ENCODE data around the gene FAM131B. TPM values are rescaled to one million over a fixed set of nuclear protein-coding genes. Genes with fewer than 3 reads are reported as not detected.

The FAM131B gene
- polyA plus RNA-seq, 1 donor (not counting 4 experiments of a cell fraction or from before 2014, with no cell fraction given) = 0.21 TPM

DNA sequence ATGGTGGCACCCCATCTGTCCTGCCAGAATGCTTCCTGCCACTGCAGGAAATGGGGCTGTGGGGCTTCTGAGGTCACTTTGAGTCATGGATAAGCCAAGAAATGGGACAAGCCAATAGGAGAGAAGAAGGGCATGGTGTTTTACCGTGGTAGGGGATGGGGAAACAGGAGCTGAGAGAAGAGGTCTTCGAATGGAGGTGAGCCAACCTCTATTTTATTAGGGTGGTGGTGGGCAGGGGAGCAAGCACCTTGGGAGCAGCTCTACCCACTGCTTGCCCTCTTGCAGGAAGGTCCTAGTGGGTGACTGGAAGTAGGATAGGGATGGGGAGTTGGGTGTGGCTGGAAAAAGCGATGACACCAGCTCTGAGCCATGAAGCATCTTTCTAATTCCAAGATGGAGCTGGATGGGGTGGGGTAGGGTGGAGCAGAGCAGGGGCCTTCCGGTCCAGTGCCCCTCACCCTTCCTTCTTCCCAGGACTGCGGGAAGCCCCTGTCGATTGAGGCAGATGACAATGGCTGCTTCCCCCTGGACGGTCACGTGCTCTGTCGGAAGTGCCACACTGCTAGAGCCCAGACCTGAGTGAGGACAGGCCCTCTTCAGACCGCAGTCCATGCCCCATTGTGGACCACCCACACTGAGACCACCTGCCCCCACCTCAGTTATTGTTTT is 27.7 kb upstream of the FAM131B start:
- DNase-seq (ENCODE audit: low read depth, low spot score) (no peak), FAIRE-seq (no peak)
- peaks cover 5% of the 10 kb centered on the region for H3K4me1 ChIP-seq (ENCODE audit: control insufficient read depth, extremely low read depth, insufficient read depth, low read length)
- no peak overlapping the region for H2AFZ ChIP-seq (ENCODE audit: control insufficient read depth, low read length)
- no peaks in the 10 kb centered on the region for H3K9me1 ChIP-seq (ENCODE audit: control insufficient read depth, extremely low read depth, insufficient read depth, low read length)
- H3K9ac ChIP-seq (ENCODE audit: control insufficient read depth, extremely low read depth, insufficient read depth, low read length) = no peak overlapping the region
- dilution Hi-C loops (cut with MboI; ENCODE audit: extremely low pct_ligation_motif_present, low sequenced_read_pairs) = no loop called here
- peaks cover 19% of the 10 kb centered on the region for H3K79me2 ChIP-seq (ENCODE audit: control insufficient read depth, insufficient read depth, low read length)
- peaks cover 50 to 57% of the 10 kb centered on the region in 2 experiments for H3K36me3 ChIP-seq (ENCODE audit: control insufficient read depth in 2 of 2, extremely low read depth in 1 of 2, insufficient read depth in 2 of 2, low read length in 2 of 2)
- H3K9me3 ChIP-seq (ENCODE audit: control insufficient read depth, low read depth, low read length) = no peaks in the 10 kb centered on the region
- no peak overlapping the region for H3K4me3 ChIP-seq (ENCODE audit: control insufficient read depth in 2 of 3, extremely low read depth in 1 of 3, insufficient read depth in 2 of 3, low read depth in 1 of 3, low read length in 3 of 3)
- TF ChIP-seq EZH2 (IDR thresholded peaks at IDR 0.05; ENCODE audit: low read length) = no peak
- no peak for TF ChIP-seq CTCF (optimal IDR thresholded peaks at IDR 0.05 in 1 of 3, IDR thresholded peaks at IDR 0.05 in 1 of 3, conservative IDR thresholded peaks at IDR 0.05 in 1 of 3; ENCODE audit: extremely low read depth in 1 of 3, insufficient read depth in 2 of 3, low read length in 3 of 3)
- no peak overlapping the region for H3K4me2 ChIP-seq (ENCODE audit: control insufficient read depth, extremely low read depth, insufficient read depth, low read depth, low read length)
- no peak overlapping the region for H3K27ac ChIP-seq (ENCODE audit: control insufficient read depth, insufficient read depth, low read length)
- peaks cover 27% of the 10 kb centered on the region for H4K20me1 ChIP-seq (ENCODE audit: control insufficient read depth, extremely low read depth, insufficient read depth, low read length)
- H3K27me3 ChIP-seq (ENCODE audit: control insufficient read depth, extremely low read depth, insufficient read depth, low read length) = no peaks in the 10 kb centered on the region

DNA sequence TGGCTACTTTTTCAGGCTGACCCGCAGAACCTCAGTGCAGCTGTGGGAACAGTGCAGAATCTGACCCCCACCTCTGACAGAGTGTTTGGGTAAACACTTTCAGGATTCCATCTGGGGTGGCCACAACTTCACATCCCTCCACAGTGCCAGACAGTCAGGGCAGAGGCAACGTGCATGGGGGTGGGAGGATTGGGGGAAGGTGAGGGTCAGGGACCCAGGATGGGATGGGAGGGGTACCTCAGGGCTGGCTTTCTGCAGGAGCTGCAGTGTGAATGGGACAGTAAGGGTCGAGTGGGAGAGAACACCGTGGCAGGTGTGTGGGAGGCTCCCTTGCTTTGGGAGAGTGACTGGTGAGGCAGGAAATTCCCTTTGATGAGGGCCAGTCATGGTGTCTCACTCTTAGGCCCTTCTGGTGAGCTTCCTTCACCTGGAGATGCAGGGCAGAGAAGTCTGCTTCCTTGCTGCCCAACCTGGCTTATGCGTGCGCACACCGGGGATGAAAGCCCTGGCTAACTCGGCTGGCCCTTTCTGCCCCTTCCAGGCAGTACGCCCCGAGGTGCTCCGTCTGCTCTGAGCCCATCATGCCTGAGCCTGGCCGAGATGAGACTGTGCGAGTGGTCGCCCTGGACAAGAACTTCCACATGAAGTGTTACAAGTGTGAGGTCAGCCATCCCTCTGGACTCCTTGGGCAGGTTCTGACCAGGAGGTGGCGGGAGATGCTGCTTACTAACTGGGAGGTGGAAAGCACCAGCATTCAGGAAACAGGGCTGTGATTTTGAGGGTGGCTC is 27.0 kb upstream of the FAM131B start:
- Histone ChIP-seq H3K79me2 (ENCODE audit: control insufficient read depth, insufficient read depth, low read length) (peaks cover 26% of the 10 kb centered on the region), H2AFZ (ENCODE audit: control insufficient read depth, low read length) (no peak overlapping the region), H3K4me2 (ENCODE audit: control insufficient read depth, extremely low read depth, insufficient read depth, low read depth, low read length) (no peak overlapping the region), H3K9me3 (ENCODE audit: control insufficient read depth, low read depth, low read length) (no peaks in the 10 kb centered on the region), H3K27ac (ENCODE audit: control insufficient read depth, insufficient read depth, low read length) (no peak overlapping the region), H3K9ac (ENCODE audit: control insufficient read depth, extremely low read depth, insufficient read depth, low read length) (no peak overlapping the region), H3K4me3 (ENCODE audit: control insufficient read depth in 2 of 3, extremely low read depth in 1 of 3, insufficient read depth in 2 of 3, low read depth in 1 of 3, low read length in 3 of 3) (no peak overlapping the region), H3K9me1 (ENCODE audit: control insufficient read depth, extremely low read depth, insufficient read depth, low read length) (peaks cover 4% of the 10 kb centered on the region), H3K27me3 (ENCODE audit: control insufficient read depth, extremely low read depth, insufficient read depth, low read length) (no peaks in the 10 kb centered on the region), H3K4me1 (ENCODE audit: control insufficient read depth, extremely low read depth, insufficient read depth, low read length) (peaks cover 9% of the 10 kb centered on the region), H3K36me3 (ENCODE audit: control insufficient read depth in 2 of 2, extremely low read depth in 1 of 2, insufficient read depth in 2 of 2, low read length in 2 of 2) (peaks cover 51 to 61% of the 10 kb centered on the region in 2 experiments), H4K20me1 (ENCODE audit: control insufficient read depth, extremely low read depth, insufficient read depth, low read length) (peaks cover 34% of the 10 kb centered on the region)
- FAIRE-seq = no peak
- dilution Hi-C loops (cut with MboI; ENCODE audit: extremely low pct_ligation_motif_present, low sequenced_read_pairs) = no loop called here
- DNase-seq (ENCODE audit: low read depth, low spot score) = no peak
- TF ChIP-seq EZH2 (IDR thresholded peaks at IDR 0.05; ENCODE audit: low read length) (no peak), CTCF (optimal IDR thresholded peaks at IDR 0.05 in 1 of 3, IDR thresholded peaks at IDR 0.05 in 1 of 3, conservative IDR thresholded peaks at IDR 0.05 in 1 of 3; ENCODE audit: extremely low read depth in 1 of 3, insufficient read depth in 2 of 3, low read length in 3 of 3) (no peak)
